SK-N-SH (cell line): ENCODE results near the gene C2orf66.

ENCODE experiments used
- CHD2 ChIP-seq: fragments of 150-350 bp; IDR thresholded peaks from 2 replicates; pipeline ENCODE4 v1.6.1; 2018; ENCODE audit warnings: low read length; ENCODE audit not compliant: partially characterized antibody
- ELF1 ChIP-seq: IDR thresholded peaks from 2 replicates; pipeline ENCODE4 v1.4.0; 2012
- EP300 ChIP-seq, 2 experiments: IDR thresholded peaks; 2 replicates each; pipeline versions ENCODE4 v1.4.0 to v1.6.1; 2012; ENCODE audit warnings: borderline replicate concordance in 1 of 2, low read depth in 1 of 2, low read length in 1 of 2
- FOSL2 ChIP-seq: IDR thresholded peaks from 2 replicates; pipeline ENCODE4 v1.4.0; 2012; ENCODE audit warnings: low read depth, mild to moderate bottlenecking, moderate library complexity, borderline replicate concordance
- GABPA ChIP-seq: IDR thresholded peaks from 2 replicates; pipeline ENCODE4 v1.4.0; 2012; ENCODE audit warnings: low read depth, mild to moderate bottlenecking
- MXI1 ChIP-seq: IDR thresholded peaks from 2 replicates; pipeline ENCODE4 v1.6.1; 2012; ENCODE audit warnings: mild to moderate bottlenecking, low read depth, low read length, improper control_type of control experiment
- POLR2AphosphoS5 ChIP-seq: IDR thresholded peaks from 2 replicates; pipeline ENCODE4 v1.6.1; 2012; ENCODE audit warnings: low read depth, low read length
- RCOR1 ChIP-seq: fragments of 150-350 bp; IDR thresholded peaks from 2 replicates; pipeline ENCODE4 v1.6.1; 2017; ENCODE audit warnings: antibody characterized with exemption, low read length
- TAF1 ChIP-seq: IDR thresholded peaks from 2 replicates; pipeline ENCODE4 v1.6.1; 2012; ENCODE audit warnings: low read depth, mild to moderate bottlenecking, low read length, moderate library complexity, borderline replicate concordance
- TCF12 ChIP-seq: IDR thresholded peaks from 2 replicates; pipeline ENCODE4 v1.4.0; 2012
- TF ChIP-seq, protein P1 (sequence below): IDR thresholded peaks from 2 replicates; pipeline ENCODE4; 2012
- TF ChIP-seq, protein P2 (sequence below): IDR thresholded peaks from 2 replicates; pipeline ENCODE4 v1.4.0; 2012; ENCODE audit warnings: low read depth
- TF ChIP-seq, protein P3 (sequence below): fragments of 200-600 bp; sonication (generic); IDR thresholded peaks from 2 replicates; pipeline ENCODE4 v1.6.1; 2017; ENCODE audit warnings: antibody characterized with exemption, mild to moderate bottlenecking, moderate library complexity

DNA sequence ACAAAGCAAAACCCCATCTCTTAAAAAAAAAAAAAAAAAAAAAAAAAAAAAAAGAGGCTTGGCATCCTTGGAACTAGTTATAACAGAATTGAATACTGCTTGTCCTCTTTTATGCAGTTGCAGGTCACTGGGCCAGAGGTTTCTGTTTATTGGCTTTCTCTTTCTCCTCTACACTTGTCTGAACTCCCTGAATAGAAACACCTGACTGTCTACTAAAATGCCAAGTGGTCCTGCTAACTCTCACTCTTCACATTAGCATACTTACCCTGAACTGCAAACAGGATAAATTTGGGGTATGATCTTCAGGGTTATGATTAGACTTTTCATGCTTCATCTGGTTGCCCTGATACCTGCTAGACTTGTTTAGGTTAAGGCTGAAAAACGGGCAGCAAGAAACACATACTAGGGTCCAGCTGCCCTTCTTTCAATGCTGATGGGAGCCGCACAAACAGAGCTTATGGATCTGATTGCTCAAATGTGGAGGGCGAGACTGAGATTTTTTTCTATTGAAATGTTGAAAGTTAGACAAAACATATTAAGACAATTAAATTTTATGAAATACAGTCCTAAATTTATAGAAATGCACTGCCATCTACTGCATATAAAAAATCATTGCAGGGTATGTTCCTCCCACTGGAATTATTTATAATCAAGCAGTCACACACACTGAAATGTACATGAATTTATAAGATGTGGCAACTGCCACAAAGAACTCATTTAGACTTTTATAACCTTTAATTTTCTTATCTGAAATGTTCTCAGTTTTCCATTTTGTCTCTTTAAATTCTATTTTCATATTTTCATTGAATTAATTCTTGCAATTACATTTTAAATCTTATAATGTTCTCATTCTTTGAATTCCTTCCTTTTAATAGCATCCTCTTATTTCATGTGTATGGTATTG, 50.4 kb downstream of the C2orf66 start:
- TF ChIP-seq, protein P1, sequence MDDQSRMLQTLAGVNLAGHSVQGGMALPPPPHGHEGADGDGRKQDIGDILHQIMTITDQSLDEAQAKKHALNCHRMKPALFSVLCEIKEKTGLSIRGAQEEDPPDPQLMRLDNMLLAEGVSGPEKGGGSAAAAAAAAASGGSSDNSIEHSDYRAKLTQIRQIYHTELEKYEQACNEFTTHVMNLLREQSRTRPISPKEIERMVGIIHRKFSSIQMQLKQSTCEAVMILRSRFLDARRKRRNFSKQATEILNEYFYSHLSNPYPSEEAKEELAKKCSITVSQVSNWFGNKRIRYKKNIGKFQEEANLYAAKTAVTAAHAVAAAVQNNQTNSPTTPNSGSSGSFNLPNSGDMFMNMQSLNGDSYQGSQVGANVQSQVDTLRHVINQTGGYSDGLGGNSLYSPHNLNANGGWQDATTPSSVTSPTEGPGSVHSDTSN: no peak
- TF ChIP-seq TCF12: no peak
- no peak for TF ChIP-seq EP300 (IDR thresholded peaks at IDR 0.05; ENCODE audit: borderline replicate concordance in 1 of 2, low read depth in 1 of 2, low read length in 1 of 2)
- TF ChIP-seq, protein P2, sequence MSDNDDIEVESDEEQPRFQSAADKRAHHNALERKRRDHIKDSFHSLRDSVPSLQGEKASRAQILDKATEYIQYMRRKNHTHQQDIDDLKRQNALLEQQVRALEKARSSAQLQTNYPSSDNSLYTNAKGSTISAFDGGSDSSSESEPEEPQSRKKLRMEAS: no peak
- no peak for TF ChIP-seq TAF1
- no peak for TF ChIP-seq RCOR1
- TF ChIP-seq, protein P3, sequence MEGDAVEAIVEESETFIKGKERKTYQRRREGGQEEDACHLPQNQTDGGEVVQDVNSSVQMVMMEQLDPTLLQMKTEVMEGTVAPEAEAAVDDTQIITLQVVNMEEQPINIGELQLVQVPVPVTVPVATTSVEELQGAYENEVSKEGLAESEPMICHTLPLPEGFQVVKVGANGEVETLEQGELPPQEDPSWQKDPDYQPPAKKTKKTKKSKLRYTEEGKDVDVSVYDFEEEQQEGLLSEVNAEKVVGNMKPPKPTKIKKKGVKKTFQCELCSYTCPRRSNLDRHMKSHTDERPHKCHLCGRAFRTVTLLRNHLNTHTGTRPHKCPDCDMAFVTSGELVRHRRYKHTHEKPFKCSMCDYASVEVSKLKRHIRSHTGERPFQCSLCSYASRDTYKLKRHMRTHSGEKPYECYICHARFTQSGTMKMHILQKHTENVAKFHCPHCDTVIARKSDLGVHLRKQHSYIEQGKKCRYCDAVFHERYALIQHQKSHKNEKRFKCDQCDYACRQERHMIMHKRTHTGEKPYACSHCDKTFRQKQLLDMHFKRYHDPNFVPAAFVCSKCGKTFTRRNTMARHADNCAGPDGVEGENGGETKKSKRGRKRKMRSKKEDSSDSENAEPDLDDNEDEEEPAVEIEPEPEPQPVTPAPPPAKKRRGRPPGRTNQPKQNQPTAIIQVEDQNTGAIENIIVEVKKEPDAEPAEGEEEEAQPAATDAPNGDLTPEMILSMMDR: peak; percentile 73
- TF ChIP-seq CHD2: no peak
- no peak for TF ChIP-seq ELF1
- TF ChIP-seq MXI1: no peak
- no peak for TF ChIP-seq FOSL2
- no peak for TF ChIP-seq POLR2AphosphoS5
- TF ChIP-seq GABPA: no peak
